GM19372 (cell line): Measurements from ENCODE around the gene SMYD3.

Experiments
- ATAC-seq: cut with Tn5 transposase; IDR thresholded peaks from one replicate; pipeline ENCODE4 v1.9.1; 2021; ENCODE audit warnings: mild to moderate bottlenecking, low read depth, moderate library complexity; ENCODE audit not compliant: unreplicated experiment

The SMYD3 gene

DNA sequence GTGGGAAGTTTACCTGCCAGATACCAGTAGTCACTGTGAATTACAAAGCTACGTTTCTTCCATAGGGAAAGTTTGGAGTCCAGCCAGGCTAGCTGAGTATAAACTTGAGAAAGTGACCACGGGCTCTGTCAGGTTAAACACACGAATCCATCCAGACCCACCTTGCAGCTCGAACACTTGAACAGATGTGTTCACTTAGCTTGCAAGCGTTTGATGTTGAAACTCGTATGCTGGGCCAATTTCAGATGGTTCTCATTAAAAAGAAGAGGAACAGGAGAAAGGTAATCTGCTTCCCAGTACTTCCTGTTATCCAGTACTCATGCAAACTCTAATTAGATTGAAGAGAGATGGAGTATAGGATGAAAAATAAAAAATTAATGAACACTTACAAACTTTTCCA lies 636.4 kb downstream of the SMYD3 start:
- no peak for ATAC-seq

DNA sequence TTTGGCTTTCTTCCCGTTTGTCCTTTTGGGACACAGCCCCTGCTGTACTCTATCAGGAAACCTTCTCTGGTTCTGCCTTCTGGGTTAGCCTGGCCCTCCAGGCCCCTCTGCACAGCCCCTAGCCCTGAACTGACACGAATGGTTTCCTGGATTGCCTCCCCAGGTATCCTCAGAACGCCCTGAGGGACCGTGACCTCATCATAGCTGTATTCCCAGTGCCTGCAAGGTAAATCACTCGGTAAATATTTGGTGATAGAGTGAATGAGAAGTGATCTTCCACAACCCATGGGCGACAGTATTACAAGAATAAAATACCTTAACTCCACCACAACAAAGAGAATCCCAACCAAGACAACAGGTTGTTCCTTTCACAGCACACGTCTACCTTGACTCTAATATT lies 637.2 kb downstream of the SMYD3 start:
- no peak for ATAC-seq

- no peak for ATAC-seq
Measured at GRCh38 chr1:245867738-245868137, 639.3 kb downstream of the SMYD3 start.

DNA sequence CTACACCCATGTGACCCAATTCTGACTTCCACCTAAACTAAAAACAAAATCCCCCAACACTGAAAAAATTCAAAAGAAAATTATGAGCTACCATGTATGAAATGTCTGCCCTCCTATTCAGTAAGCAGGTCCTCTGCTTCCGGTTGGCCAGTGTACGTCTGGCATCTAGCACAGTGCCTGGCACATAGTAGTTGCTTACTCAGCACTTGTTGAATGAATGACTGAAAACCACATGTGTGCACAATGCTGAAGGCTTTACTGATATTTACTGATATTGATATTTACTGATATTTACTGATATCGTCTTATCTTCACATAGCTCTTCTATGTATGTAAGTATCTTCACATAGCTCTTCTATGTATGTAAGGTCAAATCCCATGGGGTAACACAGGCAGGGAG lies 642.2 kb downstream of the SMYD3 start:
- ATAC-seq = no peak

DNA sequence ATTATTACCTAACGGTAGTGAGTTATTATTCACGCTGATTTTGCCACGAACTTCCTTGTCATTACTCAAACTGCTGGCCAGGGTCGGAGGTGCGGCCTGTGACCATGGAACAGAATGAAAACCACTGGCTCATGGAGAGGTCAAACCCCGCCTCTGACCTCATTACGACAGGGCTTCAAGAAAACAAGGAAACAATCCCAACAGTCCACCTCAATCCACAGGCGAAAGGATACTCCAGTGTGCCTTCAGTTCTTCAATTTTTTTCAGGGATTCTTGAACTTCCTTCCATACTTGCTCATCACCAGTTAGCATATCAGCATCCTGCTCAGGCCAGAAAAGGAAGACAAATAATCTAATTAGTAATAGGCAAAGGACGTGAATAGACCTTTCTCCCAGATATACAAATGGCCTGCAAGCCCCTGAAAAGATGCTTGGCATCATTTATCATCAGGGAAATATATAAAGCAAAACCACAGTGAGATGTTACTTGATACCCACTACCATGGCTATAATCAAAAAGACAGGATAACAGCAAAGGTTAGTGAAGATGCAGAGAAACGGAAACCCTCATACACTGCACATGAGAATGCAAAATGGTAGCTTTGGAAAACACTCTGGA lies 643.4 kb downstream of the SMYD3 start:
- ATAC-seq = no peak

- no peak for ATAC-seq
Measured at GRCh38 chr1:245862812-245863540, 644.1 kb downstream of the SMYD3 start.

DNA sequence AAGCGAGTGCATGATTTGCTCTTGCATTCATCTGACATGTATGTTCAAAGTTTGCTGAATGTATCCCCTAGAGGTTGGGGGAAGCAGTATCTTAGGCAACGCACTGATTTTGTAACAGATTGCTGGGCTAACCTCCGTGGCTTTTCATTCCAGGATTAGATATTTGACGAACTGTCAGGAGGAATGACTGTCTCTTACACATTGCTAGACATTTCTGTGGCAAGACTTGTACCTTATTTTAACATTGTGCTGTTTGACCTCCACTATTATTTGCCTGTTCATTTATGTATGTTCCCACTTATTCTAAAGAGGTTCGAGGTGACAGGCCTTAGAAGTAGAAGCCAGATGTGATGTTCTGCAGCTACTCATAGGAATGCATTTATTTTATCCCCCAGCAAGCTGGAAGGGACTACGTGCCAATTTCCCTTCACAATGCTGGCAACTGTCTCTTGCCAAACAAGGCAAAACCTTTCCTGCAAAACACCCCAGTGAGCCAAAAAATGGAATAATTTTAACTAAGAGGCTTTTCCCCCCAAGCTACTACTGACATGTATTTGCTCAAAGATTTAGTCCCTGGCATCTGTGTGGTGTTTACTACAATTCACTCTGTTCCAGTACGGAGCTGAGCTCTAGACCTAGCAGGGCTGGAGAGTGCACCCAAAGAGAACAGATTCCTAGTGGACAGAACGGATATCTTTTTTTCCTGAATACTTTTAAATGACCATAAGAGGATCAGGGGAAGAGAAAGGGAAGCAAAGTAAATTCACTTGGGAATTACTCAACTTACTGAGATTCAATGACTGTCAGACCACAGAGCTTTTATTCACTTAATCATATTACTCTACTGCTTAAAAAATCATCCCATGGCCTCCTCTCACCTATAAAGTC lies 646.2 kb downstream of the SMYD3 start:
- ATAC-seq = no peak

- ATAC-seq = no peak
Measured at GRCh38 chr1:245859493-245860114, 647.5 kb downstream of the SMYD3 start.

DNA sequence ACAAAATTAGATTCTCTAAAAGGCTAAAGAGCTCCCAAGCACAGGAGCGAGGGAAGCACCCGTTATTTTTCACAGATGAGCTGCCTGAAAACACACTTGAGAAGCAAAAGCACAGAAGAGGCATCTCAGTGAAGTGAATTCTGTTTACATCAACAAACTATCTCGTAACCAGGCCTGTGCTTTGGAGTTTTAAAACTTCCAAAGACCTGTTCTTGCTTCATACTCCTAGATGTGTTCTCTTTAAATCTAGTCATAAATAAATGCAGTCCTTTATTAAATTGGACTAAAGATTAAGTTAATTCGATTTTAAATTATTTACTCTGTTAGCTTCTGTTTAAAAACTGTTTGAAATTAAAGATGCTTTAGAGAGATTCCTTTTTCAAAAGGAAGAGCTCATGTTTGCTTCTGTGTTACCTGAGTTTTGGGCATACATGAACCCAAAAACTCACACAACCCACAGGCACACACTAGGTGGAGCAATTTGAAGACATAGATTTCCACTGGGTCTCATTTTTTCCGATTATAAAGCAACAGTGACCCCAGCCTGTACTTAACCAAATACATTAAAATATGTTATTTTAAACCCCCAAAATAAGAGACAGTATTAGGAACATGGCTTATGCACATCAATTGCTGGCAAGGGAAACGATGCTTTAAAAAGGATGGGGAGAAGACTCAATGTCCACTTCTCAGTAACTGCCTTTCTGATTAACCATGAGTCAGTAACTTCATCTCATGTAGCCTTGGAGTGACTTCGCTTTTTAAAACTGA lies 648.2 kb downstream of the SMYD3 start:
- ATAC-seq = no peak

GRCh38 chr1:245858022-245858721 lies 648.9 kb downstream of the SMYD3 start:
- ATAC-seq = no peak

DNA sequence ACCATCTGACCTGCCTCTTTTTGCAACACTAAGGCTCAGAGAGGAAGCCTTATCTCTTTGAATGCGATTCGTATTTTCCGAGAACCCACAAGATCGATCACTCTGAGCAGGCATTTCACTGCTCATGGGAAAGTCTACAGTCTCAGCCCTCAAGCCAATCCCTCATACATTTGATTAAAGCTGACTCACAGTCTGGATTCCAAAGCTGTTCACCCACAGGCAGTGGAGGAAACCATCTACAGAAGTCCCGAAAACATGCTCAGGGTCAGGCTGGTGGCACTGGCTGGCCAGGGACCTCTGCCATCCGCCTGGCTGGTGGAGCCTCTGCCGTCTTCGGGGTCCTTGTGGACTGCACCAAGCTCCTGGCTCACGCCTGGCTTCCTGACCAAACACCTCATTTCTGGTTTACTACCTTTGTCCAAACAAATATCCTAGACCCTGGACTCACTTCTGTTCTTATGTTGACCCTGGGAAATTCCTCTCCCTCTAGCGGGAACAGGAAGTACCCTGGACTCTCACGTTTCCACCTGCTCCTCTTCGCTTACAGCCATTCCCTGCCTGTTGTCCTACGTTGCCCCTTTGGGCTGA lies 650.0 kb downstream of the SMYD3 start:
- no peak for ATAC-seq

- ATAC-seq = no peak
Measured at GRCh38 chr1:245855846-245856730, 651.0 kb downstream of the SMYD3 start.

DNA sequence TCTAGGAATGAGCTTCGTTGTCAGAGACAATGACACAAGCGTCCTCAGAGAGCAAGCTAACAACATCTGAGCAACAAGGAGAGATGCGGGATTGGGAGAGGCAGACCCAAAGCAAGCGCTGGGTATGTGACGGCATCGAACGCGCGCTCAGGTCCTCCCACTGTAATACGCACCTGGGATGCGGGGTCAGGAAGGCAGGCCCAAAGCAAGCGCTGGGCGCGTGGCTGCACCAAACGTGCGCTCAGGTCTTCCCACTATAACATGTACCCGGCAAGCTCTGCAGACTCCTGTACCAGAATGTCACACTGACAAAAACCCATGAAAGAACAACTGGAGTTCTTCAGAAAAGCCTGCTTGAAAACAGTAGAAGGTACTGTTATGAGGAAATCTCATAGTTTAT lies 653.8 kb downstream of the SMYD3 start:
- no peak for ATAC-seq

DNA sequence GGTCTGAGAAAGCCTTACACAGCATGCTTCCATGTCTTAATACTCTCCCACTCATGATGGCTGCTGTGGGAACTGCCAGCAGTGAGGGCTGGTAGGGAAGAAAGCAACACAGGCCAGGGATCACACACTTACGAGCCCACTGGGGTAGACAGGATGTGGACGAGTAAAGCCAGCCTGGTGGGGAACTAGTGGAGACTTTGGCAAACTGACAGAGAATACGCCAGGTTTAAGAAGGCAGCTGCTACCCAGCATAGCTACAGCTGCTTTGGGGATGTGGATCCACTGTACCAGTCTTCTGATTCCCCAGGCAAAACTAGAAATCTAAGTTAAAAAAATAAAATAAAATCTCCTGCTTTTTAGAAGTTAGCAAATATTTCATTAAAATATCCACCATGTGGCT lies 664.0 kb downstream of the SMYD3 start:
- ATAC-seq = no peak

DNA sequence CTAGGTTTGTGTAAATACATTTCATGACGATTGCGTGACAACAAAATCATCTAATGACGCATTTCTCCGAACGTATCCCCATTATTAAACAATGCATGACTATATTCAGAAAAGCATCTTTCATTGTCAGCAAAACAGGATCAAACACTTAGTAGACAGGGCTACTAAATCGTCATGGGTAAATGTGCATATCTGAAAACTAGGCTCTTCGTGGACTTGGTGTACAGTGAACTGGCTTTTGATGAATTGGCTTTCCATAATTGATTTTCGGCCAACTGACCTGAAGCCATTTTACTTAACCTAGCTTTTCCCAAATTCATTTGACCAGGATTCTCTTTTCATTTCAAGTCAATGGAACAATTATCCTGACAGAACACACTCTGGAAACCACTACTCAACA lies 665.0 kb downstream of the SMYD3 start:
- no peak for ATAC-seq

GRCh38 chr1:245840971-245841370 lies 666.1 kb downstream of the SMYD3 start:
- no peak for ATAC-seq

- ATAC-seq = no peak
Measured at GRCh38 chr1:245837718-245838117, 669.4 kb downstream of the SMYD3 start.

DNA sequence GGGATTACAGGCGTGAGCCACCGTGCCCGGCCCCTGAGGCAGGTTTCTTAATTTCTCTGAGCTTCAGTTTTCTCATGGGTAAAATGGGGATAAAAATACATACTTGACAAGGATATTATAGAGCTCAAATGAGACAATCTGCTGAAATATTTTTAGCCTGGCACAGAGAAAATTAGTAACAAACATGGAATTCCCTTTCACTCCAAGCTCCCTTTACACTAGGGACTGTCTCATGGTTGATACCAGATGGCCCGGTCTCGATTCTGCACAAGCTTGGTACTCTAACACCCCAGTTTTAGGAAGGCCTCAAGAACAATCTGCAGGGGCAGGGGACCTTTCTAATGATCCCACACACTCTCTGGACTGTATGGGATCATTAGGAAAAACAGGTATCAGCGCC lies 671.7 kb downstream of the SMYD3 start:
- ATAC-seq = no peak
